DMS53 treated with DMSO at 0.1 percent for 48 hours (cell line): ENCODE data around the gene ZBTB37.
"Not testable (repeated sequence)": the region's sequence is repeated elsewhere in the genome, so short reads cannot be mapped to it uniquely, and the experiment has no call there.

Experiments
- DNase-seq: peaks from one replicate; lab custom pipeline; 2025; ENCODE audit not compliant: unreplicated experiment; lab: John Stamatoyannopoulos, UW

The ZBTB37 gene

GRCh38 chr1:173865468-173866164 is 2.6 kb upstream of the ZBTB37 start:
- DNase-seq, result no peak

DNA sequence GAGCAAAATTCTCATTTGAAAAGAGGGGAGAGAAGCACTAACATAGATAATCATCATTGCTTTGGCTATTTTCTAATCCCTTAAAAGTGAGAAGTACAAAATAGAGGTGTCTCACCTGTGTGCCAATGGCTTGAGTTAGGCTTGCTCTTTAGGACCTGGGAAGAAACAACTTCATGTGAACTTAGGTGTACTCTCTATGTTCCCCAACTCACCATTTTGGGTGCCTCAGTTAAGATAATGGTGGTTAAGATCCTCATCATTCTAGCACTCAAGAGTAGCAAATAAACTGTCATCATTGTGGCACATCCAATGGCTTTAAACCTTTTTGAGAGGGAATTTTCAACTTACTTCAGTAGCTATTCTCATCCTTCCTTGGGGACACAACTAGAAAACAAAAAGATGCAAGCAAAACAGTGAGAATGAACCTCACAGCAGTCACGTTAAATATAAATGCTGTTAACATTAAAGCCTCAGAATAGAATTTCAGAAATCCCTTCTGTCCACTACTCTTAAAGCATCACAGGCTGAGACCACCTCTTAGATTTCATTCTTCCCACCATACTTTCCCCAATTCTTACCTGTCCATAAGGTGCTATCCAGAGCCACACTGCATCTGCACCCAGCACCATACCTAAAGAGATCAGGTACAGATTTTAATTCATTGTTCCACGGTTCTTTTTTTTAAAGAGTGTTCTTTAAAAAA is 1.6 kb upstream of the ZBTB37 start:
- no peak for DNase-seq

- peak; percentile 68 for DNase-seq
These were observed 933 bp upstream of the ZBTB37 start for GRCh38 chr1:173867141-173867752.

GRCh38 chr1:173867753-173868265 is 371 bp upstream of the ZBTB37 start, which contains the start of gene GAS5:
GAS5 (minus strand) TSS chr1:173867989.
- DNase-seq, result peak; percentile 95

- no peak for DNase-seq
These were observed 810 bp downstream of the ZBTB37 start for GRCh38 chr1:173869021-173869359.

- DNase-seq, result no peak
These were observed 2.3 kb downstream of the ZBTB37 start for GRCh38 chr1:173870252-173871075.

DNA sequence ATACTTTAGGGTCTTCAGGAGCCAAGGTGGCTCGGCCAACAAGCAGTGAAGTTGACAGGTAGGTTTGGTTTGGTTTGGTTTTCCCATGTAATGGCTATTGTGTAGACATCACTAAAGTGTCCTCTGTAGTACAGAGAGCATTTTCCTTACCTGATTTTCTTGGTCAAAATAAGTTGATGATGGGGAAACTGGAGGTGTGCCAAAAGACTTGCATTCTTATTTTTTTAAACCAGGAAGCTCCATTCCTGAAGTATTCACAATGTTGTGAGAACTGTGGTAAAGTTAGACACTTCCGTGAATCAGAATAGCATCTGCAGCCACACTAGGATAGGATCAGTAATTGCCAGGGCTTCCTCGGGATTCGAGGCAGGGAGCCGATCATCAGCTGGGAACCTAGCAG is 2.9 kb downstream of the ZBTB37 start:
- DNase-seq, result no peak

DNA sequence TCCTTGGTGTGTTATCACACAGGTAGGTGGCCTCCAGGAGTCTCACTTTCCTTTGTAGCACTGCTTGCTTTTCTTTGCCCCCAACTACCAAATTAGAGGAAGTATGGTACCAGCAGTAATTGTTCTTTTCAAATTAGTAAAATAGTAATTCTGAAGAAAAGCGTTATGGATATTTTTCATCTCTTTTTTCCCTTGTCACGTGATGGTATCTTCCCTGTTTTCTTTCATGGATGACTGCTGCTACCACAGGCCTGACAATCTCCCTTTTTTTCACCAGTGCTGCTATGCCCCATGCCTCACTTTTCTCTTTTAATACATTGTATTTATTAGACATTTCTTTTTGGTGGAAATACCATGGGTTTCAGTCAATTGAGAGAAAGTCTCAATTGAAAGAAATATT is 3.3 kb downstream of the ZBTB37 start:
- no peak for DNase-seq

DNA sequence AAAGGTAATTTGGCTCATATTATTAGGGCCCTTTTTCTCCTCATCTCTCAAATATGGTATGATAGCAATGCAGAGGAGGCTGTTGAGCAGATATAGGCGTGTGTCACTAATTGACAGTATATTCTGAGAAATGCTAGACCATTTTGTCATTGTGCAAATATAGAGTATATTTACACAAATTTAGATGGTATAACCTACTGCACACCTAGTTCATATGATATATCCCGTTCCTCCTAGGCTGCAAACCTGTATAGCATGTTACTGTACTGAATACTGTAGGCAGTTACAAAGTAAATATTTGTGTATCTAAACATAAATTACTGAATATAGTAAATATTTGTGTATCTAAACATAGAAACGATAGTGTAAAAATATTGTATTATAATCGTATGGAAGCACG is 8.6 kb downstream of the ZBTB37 start:
- DNase-seq, result no peak

DNA sequence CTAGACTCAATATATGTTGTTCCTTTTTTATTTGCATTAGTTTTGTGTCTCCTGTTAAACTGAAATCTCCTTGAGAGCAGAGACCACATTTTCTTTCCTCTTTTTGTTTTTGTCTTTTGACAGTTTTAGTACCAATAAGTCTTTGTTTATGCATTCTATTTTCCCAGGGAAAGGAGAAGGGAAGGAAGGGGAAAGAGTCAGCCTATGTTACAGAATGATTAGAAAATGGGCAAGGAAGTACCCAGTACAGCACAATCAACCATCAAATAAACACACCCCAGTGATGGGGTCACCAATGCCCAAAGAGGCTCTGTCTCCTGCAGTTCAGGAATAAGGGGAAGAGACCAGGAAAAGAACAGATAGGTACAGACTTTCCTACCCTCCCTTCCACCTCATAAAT is 10.1 kb downstream of the ZBTB37 start:
- DNase-seq, result no peak

DNA sequence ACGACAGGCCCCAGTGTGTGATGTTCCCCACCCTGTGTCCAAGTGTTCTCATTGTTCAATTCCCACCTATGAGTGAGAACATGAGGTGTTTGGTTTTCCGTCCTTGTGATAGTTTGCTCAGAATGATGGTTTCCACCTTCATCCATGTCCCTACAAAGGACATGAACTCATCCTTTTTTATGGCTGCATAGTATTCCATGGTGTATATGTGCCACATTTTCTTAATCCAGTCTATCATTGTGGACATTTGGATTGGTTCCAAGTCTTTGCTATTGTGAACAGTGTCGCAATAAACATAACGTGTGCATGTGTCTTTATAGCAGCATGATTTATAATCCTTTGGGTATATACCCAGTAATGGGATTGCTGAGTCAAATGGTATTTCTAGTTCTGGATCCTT is 12.9 kb downstream of the ZBTB37 start:
- not testable (repeated sequence) for DNase-seq

DNA sequence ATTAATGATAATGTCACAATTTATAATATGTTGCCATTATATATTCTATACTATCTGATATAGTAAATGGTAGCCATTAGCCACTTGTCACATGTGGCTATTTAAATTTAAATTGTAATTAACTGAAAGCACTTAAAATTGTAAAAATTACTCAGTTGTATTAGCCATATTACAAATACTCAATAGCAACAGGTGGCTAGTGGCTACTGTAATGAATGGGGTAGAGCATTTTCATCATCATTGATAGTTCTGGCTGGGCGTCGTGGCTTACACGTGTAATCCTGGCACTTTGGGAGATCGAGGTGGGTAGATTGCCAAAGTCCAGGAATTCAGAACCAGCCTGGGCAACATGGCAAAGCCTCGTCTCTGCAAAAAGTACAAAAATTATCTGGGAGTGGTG is 16.5 kb downstream of the ZBTB37 start:
- DNase-seq, result no peak

DNA sequence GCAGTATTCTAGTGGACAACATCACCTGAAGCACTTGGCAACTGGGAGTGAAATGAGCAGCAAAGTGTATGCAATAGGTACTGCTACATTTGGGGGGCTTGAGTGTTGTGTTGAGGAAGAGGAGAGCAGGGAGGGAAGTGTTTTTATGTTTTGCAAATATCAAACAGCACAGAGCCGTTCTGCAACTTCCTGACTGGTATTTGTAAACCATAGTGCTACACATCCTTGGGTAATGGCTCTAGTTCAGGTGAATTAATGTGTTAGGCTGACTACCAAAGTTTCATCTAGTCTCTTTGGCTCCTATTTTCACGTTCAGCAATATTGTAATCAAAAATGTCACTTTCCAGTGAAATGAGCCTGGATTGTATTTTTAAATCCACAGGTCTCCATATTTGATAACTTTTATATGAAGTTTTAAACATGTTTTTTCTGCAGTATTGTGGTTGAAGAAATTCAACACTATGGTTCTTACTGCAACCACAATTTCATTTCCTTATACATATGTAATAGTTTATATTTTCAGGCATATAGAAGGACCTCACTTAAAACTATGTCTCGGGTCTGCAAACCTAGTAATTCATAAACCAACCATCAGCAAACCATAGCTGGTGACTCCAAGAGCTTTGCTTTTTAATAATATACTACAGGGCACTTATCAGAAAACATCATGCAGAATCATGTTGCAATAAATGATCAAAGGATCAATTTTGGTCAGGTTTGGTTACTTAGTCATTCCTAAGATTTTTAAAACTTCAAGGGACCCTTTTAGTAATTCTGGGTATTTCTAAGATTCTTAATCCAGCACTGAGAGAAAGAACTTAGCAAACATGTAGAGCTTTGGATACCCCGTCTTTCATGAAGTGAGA is 18.8 kb downstream of the ZBTB37 start:
- DNase-seq, result no peak

DNA sequence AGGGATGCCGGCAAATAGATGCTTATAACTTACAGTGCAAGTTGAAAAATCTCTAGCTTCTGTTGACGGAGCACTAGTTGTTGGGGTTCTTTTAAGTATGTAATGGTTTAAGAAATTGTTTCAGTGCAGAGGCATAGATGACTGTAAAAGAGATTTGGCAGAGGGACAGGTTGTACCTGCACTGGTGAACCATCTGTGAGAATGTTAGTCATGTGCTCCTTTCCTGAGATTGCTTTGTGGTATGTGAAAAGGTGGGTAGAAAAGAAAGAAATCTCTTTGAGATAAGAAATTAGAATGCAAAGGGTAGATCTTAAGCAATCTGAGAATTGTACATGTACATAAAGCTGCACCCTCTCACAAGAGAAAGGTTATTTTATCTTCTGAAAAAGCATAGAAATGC is 19.4 kb downstream of the ZBTB37 start:
- no peak for DNase-seq

DNA sequence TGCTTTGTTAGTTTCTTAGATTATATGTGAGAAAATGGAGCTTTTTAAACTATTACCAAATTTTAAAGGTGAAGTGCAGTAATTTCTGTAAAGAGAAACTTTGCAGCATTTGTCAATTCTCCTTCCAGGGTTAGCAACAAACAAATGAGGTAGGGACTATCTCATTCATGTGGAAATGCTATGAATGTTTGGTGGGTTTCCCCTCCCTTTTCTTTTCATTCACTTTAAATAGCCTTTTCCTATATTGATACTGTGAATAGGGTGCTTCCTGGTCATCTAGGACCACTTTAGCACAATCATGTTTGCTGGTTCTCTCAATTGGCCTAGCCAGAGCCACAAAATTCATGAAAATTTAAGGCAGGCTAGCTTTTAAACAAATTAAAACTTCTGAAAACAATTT is 20.6 kb downstream of the ZBTB37 start:
- no peak for DNase-seq

DNA sequence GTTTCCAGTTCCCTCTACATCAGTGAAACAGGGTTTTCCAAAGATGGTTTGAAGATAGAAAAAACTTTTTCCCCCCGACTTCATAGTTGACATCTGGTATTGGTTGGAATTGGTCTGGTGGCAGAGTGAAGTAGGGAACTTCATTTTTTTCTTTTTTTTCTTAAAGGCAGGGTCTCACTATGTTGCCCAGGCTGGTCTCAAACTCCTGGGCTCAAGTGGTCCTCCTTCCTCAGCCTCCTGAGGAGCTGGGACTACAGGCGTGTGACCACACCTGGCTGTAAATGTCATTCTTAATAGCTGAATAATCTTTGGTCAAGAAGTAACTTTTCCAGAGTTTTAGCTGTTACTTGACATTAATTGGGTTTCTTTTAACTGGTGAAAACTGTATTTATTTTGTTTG is 21.7 kb downstream of the ZBTB37 start:
- DNase-seq, result no peak

GRCh38 chr1:173893611-173894010 is 25.4 kb downstream of the ZBTB37 start:
- no peak for DNase-seq

DNA sequence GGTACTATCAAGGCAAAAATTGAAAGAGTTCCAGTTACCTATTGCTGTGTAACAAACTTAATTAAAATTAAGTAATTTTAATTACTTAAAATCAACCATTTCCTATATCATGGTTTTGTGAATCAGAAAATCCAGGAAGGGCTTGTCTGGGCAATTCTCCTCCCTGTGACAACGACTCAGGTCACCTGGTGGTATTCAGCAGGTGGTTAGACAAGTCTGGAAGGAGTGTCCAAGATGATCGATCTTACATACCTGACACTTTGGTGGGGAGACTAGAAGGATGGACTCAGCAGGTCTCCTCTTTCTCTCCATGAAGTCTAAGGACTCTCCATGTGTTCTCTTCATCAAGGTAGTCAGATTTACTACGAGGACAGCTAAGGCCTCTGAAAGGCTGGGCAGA is 26.0 kb downstream of the ZBTB37 start:
- no peak for DNase-seq

DNA sequence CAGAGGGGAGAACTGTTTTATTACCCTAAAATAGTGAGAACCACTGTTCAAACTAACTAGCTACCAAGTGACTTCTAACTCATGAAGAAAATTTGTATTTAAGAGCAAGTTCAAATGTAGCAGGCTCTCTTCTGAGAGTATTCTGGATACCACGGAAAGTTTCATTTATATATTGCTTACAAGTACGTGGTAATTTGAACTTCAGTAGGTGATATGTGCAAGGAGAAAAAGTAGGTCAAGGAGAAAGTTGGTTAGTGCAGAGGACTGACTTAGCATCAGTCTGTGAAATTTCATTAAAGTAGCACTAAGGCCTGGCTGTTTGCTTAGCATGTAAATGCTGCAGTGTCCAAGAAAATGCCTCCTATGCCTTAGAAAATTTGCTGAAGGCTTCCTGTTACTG is 32.2 kb downstream of the ZBTB37 start:
- DNase-seq, result no peak

GRCh38 chr1:173900992-173901391 is 32.8 kb downstream of the ZBTB37 start:
- no peak for DNase-seq
